HCT116 (cell line): ENCODE results near the gene RGS17. TPM values are rescaled to one million over a fixed set of nuclear protein-coding genes. Genes with fewer than 3 reads are reported as not detected.

Source experiments
- ATAC-seq: fragments of 200-7000 bp; cut with Tn5 transposase; 2 replicates; pipeline ENCODE4 v1.9.1; 2020; ENCODE audit warnings: mild to moderate bottlenecking, moderate library complexity
- BruUV-seq: library from RNA; stranded (reverse); fragments of 400-500 nt; replicated peaks from 2 replicates; lab custom pipeline; 2021; lab: Mats Ljungman, UMichigan
- CTCF ChIA-PET: fragments of 300-600 bp; sonication (Branson Sonifier 250); formaldehyde crosslinking; loops from one replicate; lab custom pipeline; 2021; ENCODE audit warnings: antibody characterized with exemption; lab: Charles Lee
- POLR2A ChIA-PET: fragments of 300-600, 350-600 bp; sonication (Branson Sonifier 250); formaldehyde crosslinking; loops from one replicate; lab custom pipeline; 2021; ENCODE audit warnings: antibody characterized with exemption; lab: Charles Lee
- RAD21 ChIA-PET, 2 experiments: fragments of 300-600 bp; sonication (Branson Sonifier 250); formaldehyde crosslinking; loops; one replicate each; lab custom pipeline; 2023; ENCODE audit warnings: low total read pairs in 2 of 2; ENCODE audit not compliant: uncharacterized antibody in 2 of 2, unreplicated experiment in 2 of 2, low non-redundant PET in 1 of 2; lab: Charles Lee
- DNase-seq: peaks from one replicate; pipeline ENCODE4 v3.0.0-alpha.2; 2010; ENCODE audit warnings: low read depth, low spot score
- H2AFZ ChIP-seq: fragments of 200-600 bp; shearing (Covaris generic), sonication (generic); 2 replicates; pipeline ENCODE4 v1.6.1; 2017; ENCODE audit warnings: low read depth, mixed run types, mixed read lengths, antibody characterized with exemption, low read length; ENCODE audit not compliant: poor library complexity, severe bottlenecking
- H3K27ac ChIP-seq: 2 replicates; pipeline ENCODE4 v1.5.1; 2012; ENCODE audit warnings: low read depth, low read length
- H3K27me3 ChIP-seq: fragments of 200-600 bp; sonication (generic); 2 replicates; pipeline ENCODE4 v1.6.1; 2016; ENCODE audit warnings: mixed run types, low read length, mixed read lengths; ENCODE audit not compliant: insufficient read depth
- H3K36me3 ChIP-seq, 2 experiments: fragments of 200-500 bp in 1 of 2; fragments of 200-600 bp in 1 of 2; sonication (Bioruptor generic) in 1 of 2; sonication (generic) in 1 of 2; 2 replicates each; pipeline versions ENCODE4 v1.5.1 to v1.6.1; 2014 to 2016; ENCODE audit warnings: low read length in 2 of 2, inconsistent platforms in 1 of 2, mixed read lengths in 1 of 2, mixed run types in 1 of 2; ENCODE audit not compliant: insufficient read depth in 2 of 2, control insufficient read depth in 1 of 2
- H3K4me1 ChIP-seq, 2 experiments: fragments of 200-600 bp in 1 of 2; sonication (generic) in 1 of 2; 2 replicates each; pipeline versions ENCODE4 v1.5.1 to v1.6.1; 2012 to 2017; ENCODE audit warnings: low read length in 2 of 2, inconsistent platforms in 1 of 2, mild to moderate bottlenecking in 1 of 2, mixed read lengths in 1 of 2, mixed run types in 1 of 2, moderate library complexity in 1 of 2; ENCODE audit not compliant: insufficient read depth in 2 of 2, control insufficient read depth in 1 of 2
- H3K4me2 ChIP-seq: fragments of 200-600 bp; sonication (generic); 2 replicates; pipeline ENCODE4 v1.6.1; 2017; ENCODE audit warnings: mixed run types, low read length, mixed read lengths
- H3K4me3 ChIP-seq, 2 experiments: fragments of 200-600 bp in 1 of 2; sonication (generic) in 1 of 2; replicated peaks in 1 of 2; 2 replicates each; pipeline ENCODE4 v1.5.1; 2011 to 2016; ENCODE audit warnings: low read length in 2 of 2, control low read depth in 1 of 2, low read depth in 1 of 2, mild to moderate bottlenecking in 1 of 2, mixed read lengths in 1 of 2, mixed run types in 1 of 2
- H3K79me2 ChIP-seq: fragments of 200-600 bp; sonication (generic); 2 replicates; pipeline ENCODE4 v1.6.1; 2017; ENCODE audit warnings: mild to moderate bottlenecking, mixed run types, low read length, moderate library complexity, mixed read lengths; ENCODE audit not compliant: insufficient read depth
- H3K9ac ChIP-seq: fragments of 200-600 bp; sonication (generic); 2 replicates; pipeline ENCODE4 v1.6.1; 2016; ENCODE audit warnings: low read length, mixed read lengths
- H3K9me2 ChIP-seq: fragments of 200-600 bp; sonication (generic), shearing (Covaris generic); 2 replicates; pipeline ENCODE4 v1.6.1; 2017; ENCODE audit warnings: mixed run types, mild to moderate bottlenecking, moderate library complexity; ENCODE audit not compliant: insufficient read depth
- H3K9me3 ChIP-seq, 2 experiments: fragments of 200-500 bp in 1 of 2; fragments of 200-600 bp in 1 of 2; sonication (Bioruptor generic) in 1 of 2; sonication (generic) in 1 of 2; 2 replicates each; pipeline ENCODE4 v1.6.1; 2014 to 2017; ENCODE audit warnings: low read length in 2 of 2, mixed read lengths in 2 of 2, inconsistent platforms in 1 of 2, low read depth in 1 of 2, mild to moderate bottlenecking in 1 of 2, mixed run types in 1 of 2, moderate library complexity in 1 of 2; ENCODE audit not compliant: control insufficient read depth in 1 of 2, insufficient read depth in 1 of 2
- H4K20me1 ChIP-seq: fragments of 200-600 bp; sonication (generic), shearing (Covaris generic); 2 replicates; pipeline ENCODE4 v1.6.1; 2017; ENCODE audit warnings: mixed run types, mild to moderate bottlenecking, moderate library complexity; ENCODE audit not compliant: insufficient read depth
- ATF3 ChIP-seq: IDR thresholded peaks from 2 replicates; pipeline ENCODE4 v1.6.1; 2012
- CEBPB ChIP-seq: IDR thresholded peaks from 2 replicates; pipeline ENCODE4 v1.6.1; 2012; ENCODE audit warnings: low read depth
- EGR1 ChIP-seq: IDR thresholded peaks from 2 replicates; pipeline ENCODE4 v1.6.1; 2012; ENCODE audit warnings: low read depth
- ELF1 ChIP-seq: IDR thresholded peaks from 2 replicates; pipeline ENCODE4 v1.6.1; 2012; ENCODE audit warnings: low read depth, borderline replicate concordance
- EZH2 ChIP-seq: fragments of 200-600 bp; sonication (generic); IDR thresholded peaks from 2 replicates; pipeline ENCODE4 v1.6.1; 2017; ENCODE audit warnings: antibody characterized with exemption, mixed run types
- FOSL1 ChIP-seq: IDR thresholded peaks from 2 replicates; pipeline ENCODE4 v1.6.1; 2012; ENCODE audit warnings: low read depth
- POLR2AphosphoS5 ChIP-seq: IDR thresholded peaks from 2 replicates; pipeline ENCODE4 v1.6.1; 2011; ENCODE audit warnings: mild to moderate bottlenecking, low read depth, low read length, moderate library complexity
- RAD21 ChIP-seq: IDR thresholded peaks from 2 replicates; pipeline ENCODE4 v1.6.1; 2012; ENCODE audit warnings: low read depth, mild to moderate bottlenecking
- REST ChIP-seq: IDR thresholded peaks from 2 replicates; pipeline ENCODE4 v1.6.1; 2012; ENCODE audit warnings: low read depth
- SRF ChIP-seq: IDR thresholded peaks from 2 replicates; pipeline ENCODE4 v1.6.1; 2012; ENCODE audit warnings: low read depth
- TCF7L2 ChIP-seq: IDR thresholded peaks from 2 replicates; pipeline ENCODE4 v1.7.0; 2011; ENCODE audit warnings: borderline replicate concordance, inconsistent platforms; ENCODE audit not compliant: insufficient read depth, insufficient read length; ENCODE audit errors: extremely low read depth
- YY1 ChIP-seq: IDR thresholded peaks from 2 replicates; pipeline ENCODE4 v1.6.1; 2011; ENCODE audit warnings: low read length, low read depth, moderate library complexity, mild to moderate bottlenecking; ENCODE audit not compliant: insufficient replicate concordance; ENCODE audit errors: extremely low read depth
- ZBTB33 ChIP-seq: IDR thresholded peaks from 2 replicates; pipeline ENCODE4 v1.6.1; 2011; ENCODE audit warnings: mild to moderate bottlenecking, low read length, moderate library complexity; ENCODE audit not compliant: insufficient replicate concordance; ENCODE audit errors: extremely low read depth
- ZFX ChIP-seq: fragments of 450-650 bp; IDR thresholded peaks from 2 replicates; pipeline ENCODE4 v1.6.1; 2017
- ZNF274 ChIP-seq: fragments of 200-500 bp; sonication (Bioruptor generic); IDR thresholded peaks from 2 replicates; pipeline ENCODE4 v1.6.1; 2014; ENCODE audit warnings: mild to moderate bottlenecking, low read depth, low read length, inconsistent platforms
- intact Hi-C: fragments of 100-400 bp; cut with micrococcal nuclease; formaldehyde crosslinking; loops from 2 replicates; pipeline ENCODE4 v1.10.0; 2022
- total RNA-seq: library from RNA; stranded (reverse); gene quantifications from one replicate; pipeline ENCODE4 v1.2.1, GENCODE V29; 2021; ENCODE audit not compliant: unreplicated experiment

Gene RGS17
- total RNA-seq, 1 experiment from 2014 or later, result 3.9 TPM

DNA sequence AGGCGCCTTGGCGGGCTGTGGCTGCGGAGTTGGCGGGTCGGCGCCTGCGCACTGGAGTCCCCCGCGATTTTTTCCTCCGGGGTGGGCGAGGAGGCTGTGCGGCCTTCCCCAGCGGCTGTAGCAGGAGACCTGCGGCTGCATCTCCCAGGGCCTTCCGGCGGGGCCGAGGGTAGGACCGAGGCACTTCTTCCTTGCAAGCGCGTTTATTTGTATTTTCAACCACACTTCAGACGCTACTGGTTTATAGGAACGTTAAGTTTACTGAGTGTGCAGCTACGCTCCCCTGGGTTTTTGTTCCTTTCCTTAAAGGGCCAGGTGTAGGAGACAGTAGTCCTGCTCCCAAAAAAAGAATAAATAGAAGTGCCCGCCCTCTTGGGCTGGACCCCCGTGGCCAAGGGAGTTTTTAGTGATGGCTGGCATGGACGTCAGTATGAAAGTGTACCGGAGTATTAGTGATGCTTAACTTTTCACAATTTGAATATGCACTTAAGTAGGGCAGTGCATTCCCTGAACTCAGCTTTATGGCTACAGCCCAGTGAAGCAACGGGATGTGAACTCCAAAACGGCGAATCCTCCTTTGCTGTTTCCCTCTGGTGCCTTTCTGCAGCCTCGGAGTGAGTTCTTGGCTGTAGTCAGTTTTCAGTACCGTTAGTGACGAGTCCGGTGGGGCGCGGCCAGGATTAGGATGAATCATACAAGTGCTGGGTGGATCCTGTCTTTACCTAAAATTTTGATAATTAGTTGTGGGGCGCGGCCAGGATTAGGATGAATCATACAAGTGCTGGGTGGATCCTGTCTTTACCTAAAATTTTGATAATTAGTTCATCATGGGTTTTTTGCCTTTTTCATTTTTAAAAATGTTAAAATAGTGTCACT lies 147.2 kb downstream of the RGS17 start (continued):
- no peak for TF ChIP-seq REST
- no peak for TF ChIP-seq RAD21

DNA sequence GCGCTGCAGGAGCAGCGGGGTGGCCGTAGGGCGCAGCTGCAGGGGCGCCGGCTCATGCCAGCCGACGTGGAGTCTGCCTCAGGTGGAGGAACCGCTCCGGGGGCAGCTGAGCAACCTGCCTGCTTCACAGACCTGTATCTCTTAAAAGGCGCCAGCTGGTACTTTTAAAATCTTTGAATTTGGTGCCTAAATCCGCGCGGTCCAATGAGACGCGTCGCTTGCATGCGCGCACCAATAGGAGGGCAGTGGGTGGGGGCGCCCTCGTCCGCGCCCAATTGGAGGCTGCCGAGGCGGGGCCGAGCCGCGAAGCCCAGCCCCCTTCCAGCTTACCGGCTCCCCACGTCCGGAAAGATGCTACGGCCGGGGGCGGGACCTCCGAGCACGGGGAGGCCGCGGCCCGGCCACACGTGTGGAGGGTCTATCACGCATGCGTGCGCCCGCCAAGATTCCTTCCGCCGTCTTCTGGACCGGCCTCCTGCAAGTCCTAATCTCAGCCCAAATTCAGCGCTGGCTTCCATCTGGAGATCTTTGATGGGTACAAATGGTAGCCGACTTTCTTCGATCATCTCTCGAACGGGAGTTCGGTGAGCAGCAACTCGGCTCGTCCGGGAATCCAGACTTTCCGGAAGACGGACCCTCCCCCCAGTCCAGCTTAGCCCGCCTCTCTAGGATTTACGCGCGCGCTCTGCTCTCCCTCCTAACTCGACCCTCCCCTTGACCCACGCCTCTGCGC lies 148.0 kb downstream of the RGS17 start, which contains the start of gene FBXO5:
TSS of gene FBXO5 (minus strand) at position 138 of the 733 bp plus-strand sequence. CDS start at position 56, 82 bp downstream.
- POLR2A ChIA-PET, result interaction anchor here (0.6 to 1.9 kb wide), 11 partner anchors 10 to 255 kb away, joined by 3 to 6 read pairs (median 3); partner anchors contain the start of gene MTRF1L
- Histone ChIP-seq H3K36me3 (peaks cover under 1 to 25% of the 10 kb centered on the region in 2 experiments; a peak in 2 of 4 replicates), H4K20me1 (no peaks in the 10 kb centered on the region), H3K79me2 (peaks cover 84% of the 10 kb centered on the region), H3K27ac (peak within 1 kb of the TSS; percentile 90), H3K9me2 (no peaks in the 10 kb centered on the region), H3K9me3 (no peaks in the 10 kb centered on the region), H3K9ac (peak within 1 kb of the TSS; percentile 99), H3K4me2 (peak within 1 kb of the TSS; percentile 93), H2AFZ (peak within 1 kb of the TSS; percentile 78), H3K4me1 (peaks cover 8 to 28% of the 10 kb centered on the region in 2 experiments; a peak in 3 of 4 replicates), H3K4me3 (peak within 1 kb of the TSS; percentile 93 to 94), H3K27me3 (no peaks in the 10 kb centered on the region)
- ATAC-seq, result peak; percentile 89
- CTCF ChIA-PET, result interaction anchor here (1.0 kb wide), 1 partner anchor 10 kb away, joined by 4 read pairs; no protein-coding TSS in a partner anchor
- RAD21 ChIA-PET, result no interaction called here
- BruUV-seq, result no TSS peak
- peak; percentile 94 for DNase-seq
- intact Hi-C loops, result no loop called here
- no peak for TF ChIP-seq FOSL1
- peak; percentile 72 for TF ChIP-seq POLR2AphosphoS5
- TF ChIP-seq SRF, result no peak
- no peak for TF ChIP-seq ZBTB33
- no peak for TF ChIP-seq TCF7L2
- TF ChIP-seq EGR1, result peak; percentile 37; the same call in 1 of the 2 replicates
- TF ChIP-seq ATF3, result no peak
- TF ChIP-seq EZH2, result no peak
- no peak for TF ChIP-seq RAD21
- TF ChIP-seq CEBPB, result no peak
- no peak for TF ChIP-seq ZNF274
- peak; percentile 41; the same call in 1 of the 2 replicates for TF ChIP-seq ELF1
- no peak for TF ChIP-seq ZFX
- TF ChIP-seq YY1, result no peak
